NCI-H2107 (cell line): ENCODE results near the gene BAK1.
"Not testable (repeated sequence)": the region's sequence is repeated elsewhere in the genome, so short reads cannot be mapped to it uniquely, and the experiment has no call there.

Source experiments
- DNase-seq: peaks from one replicate; lab custom pipeline; 2025; lab: John Stamatoyannopoulos, UW

The BAK1 gene

GRCh38 chr6:33551538-33551937, 28.5 kb downstream of the BAK1 start:
- no peak for DNase-seq

- no peak for DNase-seq
These were observed 30.2 kb downstream of the BAK1 start for GRCh38 chr6:33549896-33550295.

- no peak for DNase-seq
These were observed 30.9 kb downstream of the BAK1 start for GRCh38 chr6:33549196-33549595.

GRCh38 chr6:33547499-33547898, 32.6 kb downstream of the BAK1 start:
- no peak for DNase-seq

- DNase-seq = no peak
These were observed 33.3 kb downstream of the BAK1 start for GRCh38 chr6:33546766-33547165.

- DNase-seq = not testable (repeated sequence)
These were observed 34.8 kb downstream of the BAK1 start for GRCh38 chr6:33545292-33545691.

GRCh38 chr6:33543116-33543515, 37.0 kb downstream of the BAK1 start:
- DNase-seq = no peak

- DNase-seq = no peak
These were observed 39.3 kb downstream of the BAK1 start for GRCh38 chr6:33540768-33541167.

GRCh38 chr6:33534702-33535101, 45.4 kb downstream of the BAK1 start:
- no peak for DNase-seq

GRCh38 chr6:33533163-33533869, 46.8 kb downstream of the BAK1 start:
- not testable (repeated sequence) for DNase-seq

- not testable (repeated sequence) for DNase-seq
These were observed 47.6 kb downstream of the BAK1 start for GRCh38 chr6:33532431-33532830.

- not testable (repeated sequence) for DNase-seq
These were observed 49.5 kb downstream of the BAK1 start for GRCh38 chr6:33530617-33531016.
